Naive thymus-derived CD4-positive, alpha-beta T cell (primary cell): ENCODE measurements around the gene GRHL3. TPM values are rescaled to one million over a fixed set of nuclear protein-coding genes. Genes with fewer than 3 reads are reported as not detected.

Experiments
- ATAC-seq: fragments of 150-1000 bp; cut with Tn5 transposase; 2 replicates; pipeline ENCODE4 v1.10.0; 2021; ENCODE audit warnings: mild to moderate bottlenecking, moderate library complexity
- CTCF ChIA-PET: fragments of 350-600 bp; sonication (Branson Sonifier 250); formaldehyde crosslinking; loops from one replicate; lab custom pipeline; 2021; ENCODE audit warnings: antibody characterized with exemption; lab: Charles Lee
- POLR2A ChIA-PET: fragments of 350-600 bp; sonication (Branson Sonifier 250); formaldehyde crosslinking; loops from one replicate; lab custom pipeline; 2021; ENCODE audit warnings: antibody characterized with exemption, inconsistent platforms; lab: Charles Lee
- DNase-seq, 9 donors: peaks; one replicate each; pipeline versions ENCODE4 v3.0.0 to v3.0.0-alpha.2; 2020 to 2022; ENCODE audit warnings: mixed read lengths in 1 of 9
- H3K27ac ChIP-seq: one replicate; pipeline ENCODE4 v1.7.0; 2013; ENCODE audit warnings: mild to moderate bottlenecking, low read depth, low read length, moderate library complexity
- H3K27me3 ChIP-seq, 2 donors: one replicate each; pipeline ENCODE4 v1.7.0; 2013; ENCODE audit warnings: low read length in 2 of 2, mild to moderate bottlenecking in 2 of 2, moderate library complexity in 2 of 2; ENCODE audit not compliant: control insufficient read depth in 2 of 2, insufficient read depth in 2 of 2
- H3K36me3 ChIP-seq, 3 experiments: 1 replicate in 2 of 3; 2 replicates in 1 of 3; pipeline ENCODE4 v1.7.0; 2013; ENCODE audit warnings: low read length in 3 of 3, mild to moderate bottlenecking in 3 of 3, moderate library complexity in 1 of 3; ENCODE audit not compliant: insufficient read depth in 3 of 3, control insufficient read depth in 2 of 3
- H3K4me1 ChIP-seq, 2 donors: one replicate each; pipeline ENCODE4 v1.7.0; 2013; ENCODE audit warnings: low read length in 2 of 2, mild to moderate bottlenecking in 2 of 2, moderate library complexity in 1 of 2; ENCODE audit not compliant: control insufficient read depth in 2 of 2, insufficient read depth in 2 of 2
- H3K4me3 ChIP-seq: 2 replicates; pipeline ENCODE4 v1.7.0; 2013; ENCODE audit warnings: mild to moderate bottlenecking, low read length
- H3K9me3 ChIP-seq, 3 experiments: 1 replicate in 2 of 3; 2 replicates in 1 of 3; pipeline ENCODE4 v1.7.0; 2013; ENCODE audit warnings: low read length in 3 of 3; ENCODE audit not compliant: control insufficient read depth in 2 of 3
- H3K27ac Mint-ChIP-seq, 9 donors: one replicate each; pipeline ENCODE4 v1.8.0; 2020 to 2022; ENCODE audit warnings: mixed read lengths in 9 of 9, mild to moderate bottlenecking in 8 of 9, moderate library complexity in 5 of 9, inconsistent platforms in 2 of 9
- H3K27me3 Mint-ChIP-seq, 5 donors: one replicate each; pipeline ENCODE4 v1.8.0; 2021 to 2022; ENCODE audit warnings: mixed read lengths in 5 of 5, mild to moderate bottlenecking in 1 of 5
- H3K36me3 Mint-ChIP-seq, 5 donors: one replicate each; pipeline ENCODE4 v1.8.0; 2020 to 2022; ENCODE audit warnings: mixed read lengths in 5 of 5, mild to moderate bottlenecking in 3 of 5, inconsistent platforms in 1 of 5
- H3K4me1 Mint-ChIP-seq, 7 donors: one replicate each; pipeline ENCODE4 v1.8.0; 2020 to 2022; ENCODE audit warnings: mixed read lengths in 7 of 7, mild to moderate bottlenecking in 3 of 7, inconsistent platforms in 1 of 7
- H3K4me3 Mint-ChIP-seq, 10 donors: one replicate each; pipeline ENCODE4 v1.8.0; 2020 to 2022; ENCODE audit warnings: mild to moderate bottlenecking in 10 of 10, mixed read lengths in 10 of 10, moderate library complexity in 6 of 10, inconsistent platforms in 2 of 10
- H3K9me3 Mint-ChIP-seq, 11 donors: one replicate each; pipeline ENCODE4 v1.8.0; 2020 to 2022; ENCODE audit warnings: mixed read lengths in 11 of 11, mild to moderate bottlenecking in 4 of 11, inconsistent platforms in 1 of 11, moderate library complexity in 1 of 11
- intact Hi-C, 2 donors: fragments of 100-400 bp; cut with micrococcal nuclease; formaldehyde crosslinking; loops; one replicate each; pipeline ENCODE4 v1.15.1; 2023
- polyA plus RNA-seq, 2 donors: library from polyadenylated mRNA; unstranded; fragments of 300-500 nt; fragmentation: Illumina TruSeq; gene quantifications; one replicate each; pipeline ENCODE4 v1.2.3, GENCODE V29; 2021
- total RNA-seq, 6 experiments: library from RNA in 5 of 6; stranded (reverse) in 5 of 6; gene quantifications; 1 replicate in 5 of 6; 2 replicates in 1 of 6; pipeline ENCODE4 v1.2.3 and lab custom pipeline; 2021 to 2026

Gene GRHL3
- total and polyA plus RNA-seq, 7 experiments from 2014 or later = not detected

GRCh38 chr1:24325587-24326449 is 6.7 kb downstream of the GRHL3 start:
- intact Hi-C loops = no loop called here
- Mint-ChIP-seq H3K9me3 (no peaks in the 10 kb centered on the region), H3K4me1 (peaks cover 16 to 27% (median 20%) of the 10 kb centered on the region in 7 donors), H3K4me3 (no peak overlapping the region), H3K27me3 (peaks cover 0 to 92% (median 16%) of the 10 kb centered on the region in 5 donors), H3K27ac (no peak overlapping the region), H3K36me3 (no peaks in the 10 kb centered on the region)
- Histone ChIP-seq H3K36me3 (no peaks in the 10 kb centered on the region), H3K9me3 (no peaks in the 10 kb centered on the region), H3K4me1 (peaks cover 8 to 19% of the 10 kb centered on the region in 2 donors), H3K4me3 (no peak overlapping the region), H3K27me3 (no peaks in the 10 kb centered on the region), H3K27ac (no peak overlapping the region)
- ATAC-seq (no peak), DNase-seq (no peak)
- ChIA-PET POLR2A (no interaction called here), CTCF (no interaction called here)

- no peaks in the 10 kb centered on the region for H3K9me3 ChIP-seq
- Mint-ChIP-seq H3K4me1 (peaks cover 5 to 13% (median 7%) of the 10 kb centered on the region in 7 donors), H3K9me3 (no peaks in the 10 kb centered on the region), H3K27me3 (peaks cover 0 to 95% (median 15%) of the 10 kb centered on the region in 5 donors), H3K27ac (no peak overlapping the region), H3K36me3 (no peaks in the 10 kb centered on the region), H3K4me3 (no peak overlapping the region)
- no peak overlapping the region for H3K4me3 ChIP-seq
- intact Hi-C loops = no loop called here
- POLR2A ChIA-PET = no interaction called here
- CTCF ChIA-PET = no interaction called here
- no peak overlapping the region for H3K27ac ChIP-seq
- no peaks in the 10 kb centered on the region for H3K36me3 ChIP-seq
- ATAC-seq (no peak), DNase-seq (no peak)
- peaks cover 0 to 9% of the 10 kb centered on the region in 2 donors for H3K4me1 ChIP-seq
- H3K27me3 ChIP-seq = no peaks in the 10 kb centered on the region
Measured at GRCh38 chr1:24327486-24327885, 8.3 kb downstream of the GRHL3 start.

DNA sequence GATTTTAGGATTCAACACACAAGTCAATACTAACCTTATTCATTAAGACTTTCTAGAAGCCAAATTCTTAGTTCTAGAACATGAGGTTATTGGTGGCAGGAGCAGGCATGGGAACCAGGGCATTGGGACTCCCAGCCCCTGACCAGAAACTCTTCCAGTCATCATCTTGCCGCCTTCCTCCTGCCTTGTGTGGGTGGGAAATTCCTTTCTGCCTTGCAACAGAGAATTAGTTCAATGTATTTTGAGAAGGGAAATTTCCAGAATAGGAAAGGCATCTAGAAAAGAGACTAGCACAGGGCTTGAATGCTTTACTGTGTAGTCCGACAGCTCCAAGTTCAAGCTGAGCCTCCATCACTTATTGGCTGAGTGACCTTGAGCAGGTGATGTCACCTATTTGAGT is 8.7 kb downstream of the GRHL3 start:
- ATAC-seq (no peak), DNase-seq (no peak)
- H3K27ac Mint-ChIP-seq = no peak overlapping the region
- no peaks in the 10 kb centered on the region for H3K9me3 Mint-ChIP-seq
- H3K36me3 Mint-ChIP-seq = no peaks in the 10 kb centered on the region
- peaks cover 0 to 95% (median 13%) of the 10 kb centered on the region in 5 donors for H3K27me3 Mint-ChIP-seq
- Histone ChIP-seq H3K27me3 (no peaks in the 10 kb centered on the region), H3K36me3 (no peaks in the 10 kb centered on the region), H3K4me1 (peaks cover 0 to 5% of the 10 kb centered on the region in 2 donors), H3K9me3 (no peaks in the 10 kb centered on the region), H3K27ac (no peak overlapping the region), H3K4me3 (no peak overlapping the region)
- intact Hi-C loops = no loop called here
- no peak overlapping the region for H3K4me3 Mint-ChIP-seq
- POLR2A ChIA-PET = no interaction called here
- peaks cover 2 to 9% (median 3%) of the 10 kb centered on the region in 7 donors for H3K4me1 Mint-ChIP-seq
- CTCF ChIA-PET = no interaction called here

DNA sequence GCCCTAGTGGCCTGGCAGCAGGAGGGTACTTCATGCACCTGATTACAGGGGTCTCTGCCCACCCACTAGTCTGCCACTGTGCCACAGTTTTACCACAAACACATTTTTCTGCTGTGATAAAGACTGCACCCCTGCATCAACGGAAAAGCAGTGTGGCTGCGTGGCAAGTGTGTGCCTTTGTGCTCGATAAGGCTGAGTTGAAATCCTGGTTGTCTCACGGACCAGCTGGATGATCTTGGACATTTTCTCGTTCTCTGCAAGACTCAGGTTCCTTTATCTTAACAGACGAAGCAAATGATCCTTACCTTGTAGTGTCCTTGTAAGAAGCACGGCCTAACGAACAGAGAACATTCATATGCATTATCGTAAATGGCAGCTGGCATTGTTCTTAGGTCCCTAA is 10.2 kb downstream of the GRHL3 start:
- ATAC-seq (no peak), DNase-seq (no peak)
- H3K4me1 ChIP-seq = no peaks in the 10 kb centered on the region
- CTCF ChIA-PET = no interaction called here
- H3K36me3 ChIP-seq = no peaks in the 10 kb centered on the region
- H3K27me3 ChIP-seq = no peaks in the 10 kb centered on the region
- intact Hi-C loops = no loop called here
- Mint-ChIP-seq H3K27me3 (peaks cover 0 to 90% (median 4%) of the 10 kb centered on the region in 5 donors), H3K4me3 (no peak overlapping the region), H3K9me3 (peaks cover 0 to 2% (median 0%) of the 10 kb centered on the region in 11 donors), H3K36me3 (no peaks in the 10 kb centered on the region), H3K4me1 (peaks cover 0 to 2% (median 0%) of the 10 kb centered on the region in 7 donors), H3K27ac (no peak overlapping the region)
- H3K9me3 ChIP-seq = no peaks in the 10 kb centered on the region
- no peak overlapping the region for H3K27ac ChIP-seq
- POLR2A ChIA-PET = no interaction called here
- no peak overlapping the region for H3K4me3 ChIP-seq

GRCh38 chr1:24329797-24330543 is 10.8 kb downstream of the GRHL3 start:
- no peak overlapping the region for H3K27ac ChIP-seq
- ATAC-seq (no peak), DNase-seq (no peak)
- H3K4me3 Mint-ChIP-seq = no peak overlapping the region
- no peak overlapping the region for H3K27ac Mint-ChIP-seq
- peaks cover 0 to 2% (median 0%) of the 10 kb centered on the region in 7 donors for H3K4me1 Mint-ChIP-seq
- peaks cover 0 to 85% (median 4%) of the 10 kb centered on the region in 5 donors for H3K27me3 Mint-ChIP-seq
- no peaks in the 10 kb centered on the region for H3K27me3 ChIP-seq
- intact Hi-C loops = no loop called here
- H3K36me3 Mint-ChIP-seq = no peaks in the 10 kb centered on the region
- H3K9me3 ChIP-seq = no peaks in the 10 kb centered on the region
- POLR2A ChIA-PET = interaction anchor here (1.3 kb wide), 1 partner anchor 7 kb away, joined by 4 read pairs; no protein-coding TSS in a partner anchor
- H3K4me3 ChIP-seq = no peak overlapping the region
- H3K9me3 Mint-ChIP-seq = peaks cover 0 to 2% (median 0%) of the 10 kb centered on the region in 11 donors
- CTCF ChIA-PET = no interaction called here
- H3K4me1 ChIP-seq = no peaks in the 10 kb centered on the region
- no peaks in the 10 kb centered on the region for H3K36me3 ChIP-seq

DNA sequence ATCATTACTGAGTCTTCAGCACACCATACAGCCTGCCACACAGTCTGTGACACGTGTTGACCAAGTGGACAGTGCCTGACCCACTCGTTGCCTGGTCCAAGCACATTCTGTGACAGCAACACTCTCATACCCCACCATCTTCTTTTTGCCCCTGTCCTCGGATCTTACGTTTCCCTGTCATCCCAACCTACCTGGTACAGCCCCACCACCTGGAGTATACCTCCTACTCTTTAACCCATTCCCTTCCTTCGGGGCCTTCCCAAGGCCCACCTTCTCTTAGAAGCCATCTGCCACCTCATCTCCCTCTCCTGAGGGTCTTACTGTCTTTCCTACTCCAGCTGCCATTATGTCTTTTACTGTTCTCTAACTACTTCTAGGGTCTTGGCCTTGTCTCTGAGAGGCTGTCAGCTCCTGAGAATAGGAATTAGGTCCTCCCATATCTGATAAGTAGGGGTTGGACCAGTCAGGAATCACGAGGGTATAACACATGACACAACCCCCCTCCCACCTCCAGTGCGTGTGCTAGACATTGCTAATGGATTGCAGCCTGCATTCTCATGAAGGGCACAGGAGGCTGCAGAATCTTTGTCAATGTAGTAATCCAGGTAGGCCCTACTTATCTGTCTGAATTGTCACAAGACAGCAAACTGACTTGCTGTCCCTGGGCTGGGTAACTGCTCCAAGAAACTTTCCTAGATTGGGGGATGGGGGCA is 13.0 kb downstream of the GRHL3 start:
- H3K4me1 Mint-ChIP-seq = peaks cover 0 to 8% (median 0%) of the 10 kb centered on the region in 7 donors
- Histone ChIP-seq H3K36me3 (no peaks in the 10 kb centered on the region), H3K27ac (no peak overlapping the region), H3K4me1 (no peaks in the 10 kb centered on the region), H3K4me3 (no peak overlapping the region), H3K9me3 (no peaks in the 10 kb centered on the region), H3K27me3 (no peaks in the 10 kb centered on the region)
- H3K4me3 Mint-ChIP-seq = no peak overlapping the region
- no peak overlapping the region for H3K27ac Mint-ChIP-seq
- ChIA-PET CTCF (interaction anchor here (0.8 kb wide), 1 partner anchor 15 kb away, joined by 3 read pairs; no protein-coding TSS in a partner anchor), POLR2A (no interaction called here)
- DNase-seq (no peak), ATAC-seq (no peak)
- intact Hi-C loops = no loop called here
- H3K27me3 Mint-ChIP-seq = peaks cover 0 to 73% (median 0%) of the 10 kb centered on the region in 5 donors
- H3K36me3 Mint-ChIP-seq = no peaks in the 10 kb centered on the region
- peaks cover 0 to 2% (median 0%) of the 10 kb centered on the region in 11 donors for H3K9me3 Mint-ChIP-seq
